OCI-LY1 (cell line): ENCODE data around the gene KDM4B.

ENCODE experiments used
- EZH2 ChIP-seq: fragments of 200-600 bp; sonication (generic), shearing (Covaris generic); IDR thresholded peaks from 2 replicates; pipeline ENCODE4 v1.8.0; 2017; ENCODE audit warnings: borderline replicate concordance, mixed run types, mild to moderate bottlenecking, antibody characterized with exemption, low read length, moderate library complexity, mixed read lengths
- TF ChIP-seq, protein P1 (sequence below): fragments of 200-600 bp; sonication (generic), shearing (Covaris generic); IDR thresholded peaks from 2 replicates; pipeline ENCODE4 v1.5.1; 2017; ENCODE audit warnings: mild to moderate bottlenecking, antibody characterized with exemption, low read length, moderate library complexity, mixed read lengths

DNA sequence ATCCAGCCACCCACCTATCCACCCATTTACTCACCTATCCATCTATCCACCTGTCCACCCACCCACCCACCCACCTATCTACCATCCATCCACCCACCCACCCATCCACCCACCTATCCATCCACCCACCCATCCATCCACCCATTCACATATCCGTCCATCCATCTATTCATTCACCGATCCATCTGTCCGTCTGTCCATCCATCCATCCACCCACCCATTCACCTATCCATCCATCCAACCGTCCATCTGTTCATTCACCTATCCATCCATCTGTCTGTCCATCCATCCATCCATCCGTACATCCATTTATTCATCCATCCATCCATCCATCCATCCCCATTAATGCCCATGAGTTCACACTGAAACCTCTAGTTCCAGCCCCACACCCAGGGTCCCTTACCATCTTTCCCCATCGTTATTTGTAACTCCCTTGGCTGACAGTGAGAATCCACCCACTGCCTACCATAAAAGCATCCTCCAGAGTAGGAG, 31.3 kb downstream of the KDM4B start:
- TF ChIP-seq, protein P1, sequence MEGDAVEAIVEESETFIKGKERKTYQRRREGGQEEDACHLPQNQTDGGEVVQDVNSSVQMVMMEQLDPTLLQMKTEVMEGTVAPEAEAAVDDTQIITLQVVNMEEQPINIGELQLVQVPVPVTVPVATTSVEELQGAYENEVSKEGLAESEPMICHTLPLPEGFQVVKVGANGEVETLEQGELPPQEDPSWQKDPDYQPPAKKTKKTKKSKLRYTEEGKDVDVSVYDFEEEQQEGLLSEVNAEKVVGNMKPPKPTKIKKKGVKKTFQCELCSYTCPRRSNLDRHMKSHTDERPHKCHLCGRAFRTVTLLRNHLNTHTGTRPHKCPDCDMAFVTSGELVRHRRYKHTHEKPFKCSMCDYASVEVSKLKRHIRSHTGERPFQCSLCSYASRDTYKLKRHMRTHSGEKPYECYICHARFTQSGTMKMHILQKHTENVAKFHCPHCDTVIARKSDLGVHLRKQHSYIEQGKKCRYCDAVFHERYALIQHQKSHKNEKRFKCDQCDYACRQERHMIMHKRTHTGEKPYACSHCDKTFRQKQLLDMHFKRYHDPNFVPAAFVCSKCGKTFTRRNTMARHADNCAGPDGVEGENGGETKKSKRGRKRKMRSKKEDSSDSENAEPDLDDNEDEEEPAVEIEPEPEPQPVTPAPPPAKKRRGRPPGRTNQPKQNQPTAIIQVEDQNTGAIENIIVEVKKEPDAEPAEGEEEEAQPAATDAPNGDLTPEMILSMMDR, result no peak
- no peak for TF ChIP-seq EZH2
